Right cardiac atrium (tissue), 5 donors: ENCODE measurements around the gene MYO1C. TPM values are rescaled to one million over a fixed set of nuclear protein-coding genes. Genes with fewer than 3 reads are reported as not detected.
"Not testable (repeated sequence)": the region's sequence is repeated elsewhere in the genome, so short reads cannot be mapped to it uniquely, and the experiment has no call there.

Source experiments
- ATAC-seq, 2 donors: fragments of 200-7000 bp; cut with Tn5 transposase; one replicate each; pipeline versions ENCODE4 v1.8.0 to v1.9.1; 2020; ENCODE audit warnings: moderate library complexity in 2 of 2, mild to moderate bottlenecking in 1 of 2
- DNase-seq, 3 donors: peaks; one replicate each; pipeline ENCODE4 v3.0.0-alpha.2; 2020
- H3K27ac ChIP-seq: one replicate; pipeline ENCODE4 v1.5.1; 2013; ENCODE audit warnings: mild to moderate bottlenecking, low read length, control low read depth, moderate library complexity
- H3K27me3 ChIP-seq: one replicate; pipeline ENCODE4 v1.6.1; 2013; ENCODE audit not compliant: control insufficient read depth, insufficient read depth
- H3K4me1 ChIP-seq: one replicate; pipeline ENCODE4 v1.6.1; 2013; ENCODE audit warnings: low read length; ENCODE audit not compliant: control insufficient read depth, insufficient read depth
- H3K4me3 ChIP-seq: one replicate; pipeline ENCODE4 v1.5.1; 2013; ENCODE audit warnings: low read length, control low read depth
- H3K9me3 ChIP-seq: one replicate; pipeline ENCODE4 v1.6.1; 2013; ENCODE audit warnings: low read length; ENCODE audit not compliant: control insufficient read depth
- WGBS: extraction: QIAGEN DNeasy Blood & Tissue Kit; methylation state at CpG from one replicate; pipeline ENCODE4 v1.1.7; 2013; 5-methylcytosine and 5-hydroxymethylcytosine counted together
- intact Hi-C, 4 donors: fragments of 100-400 bp; cut with DNase I; formaldehyde crosslinking; loops; one replicate each; pipeline versions ENCODE4 v1.11.0 to v1.14.0; 2022 to 2023
- polyA plus RNA-seq: library from polyadenylated mRNA; stranded (reverse); fragments of 200-250 nt; gene quantifications from one replicate; pipeline ENCODE4 v1.2.3, GENCODE V29; 2013
- total RNA-seq, 4 donors: library from RNA; stranded (reverse); fragmentation: NEBNext Ultra II Directional; extraction: Animal tissue kit (Norgen Biotek cat#: 25700); gene quantifications; one replicate each; pipeline ENCODE4 v1.2.1, GENCODE V29; 2021
- donor health status: healthy with polysubstance abuse.
- donor health status: DM: no; HTN: yes; CAD: no.
- donor health status: DM: no; HTN: no; CAD: no.
- donor health status: DM: no; HTN: yes; CAD: no; lungs with severe emphysema.
- donor health status: DM: yes; HTN: yes; CAD: no.

MYO1C gene
- total and polyA plus RNA-seq, 5 donors, result 78.9 to 185 (median 175) TPM

DNA sequence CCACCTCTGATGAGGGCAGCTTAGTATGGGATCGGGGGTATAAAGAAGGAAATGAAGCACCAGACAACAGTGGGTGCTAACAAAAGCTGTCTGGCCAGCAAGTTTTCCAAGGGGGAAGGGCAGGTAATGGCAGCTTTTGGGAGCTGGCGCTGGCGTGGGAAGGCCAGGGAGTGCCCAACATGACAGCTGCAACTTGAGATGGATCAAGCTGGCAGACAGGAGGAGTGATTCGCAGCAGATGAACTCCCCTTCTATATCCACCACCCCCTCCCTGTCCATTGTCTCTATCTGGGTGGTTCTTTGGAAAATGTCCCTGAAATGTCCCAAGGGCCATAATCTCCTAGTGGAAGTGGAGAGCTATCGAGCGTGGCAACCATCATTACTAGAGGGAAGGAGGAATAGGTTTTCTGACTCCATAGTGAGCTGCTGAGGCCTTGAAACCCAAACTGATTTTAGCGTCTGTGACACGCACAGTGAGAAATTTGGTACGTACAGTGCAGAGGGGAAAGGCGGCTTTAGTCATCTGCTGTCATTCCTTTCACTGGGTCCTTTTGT lies 28.7 kb upstream of the MYO1C start:
- H3K9me3 ChIP-seq, result no peaks in the 10 kb centered on the region
- H3K27ac ChIP-seq, result no peak overlapping the region
- H3K27me3 ChIP-seq, result no peaks in the 10 kb centered on the region
- ATAC-seq, result no peak
- no peak for DNase-seq
- H3K4me1 ChIP-seq, result no peaks in the 10 kb centered on the region
- H3K4me3 ChIP-seq, result no peak overlapping the region
- intact Hi-C loops, result no loop called here
- 69% methylated on average over 10 of the region's 10 CpGs for WGBS

- WGBS, result 90% methylated on average over 7 of the region's 7 CpGs
- H3K27ac ChIP-seq, result no peak overlapping the region
- peaks cover 3% of the 10 kb centered on the region for H3K4me1 ChIP-seq
- DNase-seq (no peak), ATAC-seq (no peak)
- H3K27me3 ChIP-seq, result no peaks in the 10 kb centered on the region
- no peaks in the 10 kb centered on the region for H3K9me3 ChIP-seq
- no peak overlapping the region for H3K4me3 ChIP-seq
- intact Hi-C loops, result loop anchor here in 3 of 4 donors (5.0 to 10.0 kb wide), 5 partner anchors 67 to 245 kb away; partner anchors contain the start of genes TRARG1 (in 2 of the 3) and BHLHA9 (in 1 of the 3)
Observed at GRCh38 chr17:1519678-1520077, 27.2 kb upstream of the MYO1C start.

DNA sequence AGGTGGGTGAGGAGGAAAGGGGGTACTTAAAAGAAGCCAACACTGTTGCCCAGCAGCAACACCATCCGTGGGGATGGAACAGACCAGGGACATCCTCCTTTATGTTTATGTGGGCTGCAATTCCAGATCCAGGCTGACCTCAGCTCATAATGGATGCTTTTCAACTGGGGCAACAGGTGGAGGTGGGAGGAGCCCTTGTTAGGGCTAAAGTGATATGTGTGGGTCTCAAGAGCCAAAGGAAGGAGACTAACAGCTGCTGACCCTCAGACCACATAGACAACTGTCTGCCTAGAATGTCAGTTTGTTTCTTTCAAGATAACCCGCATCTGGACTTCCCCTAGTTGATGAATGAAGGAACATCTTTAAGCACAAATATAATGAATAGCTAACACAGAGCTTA lies 25.9 kb upstream of the MYO1C start:
- peaks cover 4% of the 10 kb centered on the region for H3K4me1 ChIP-seq
- H3K27me3 ChIP-seq, result no peaks in the 10 kb centered on the region
- DNase-seq (no peak), ATAC-seq (no peak)
- intact Hi-C loops, result loop anchor here in 3 of 4 donors (5.0 to 10.0 kb wide), 5 partner anchors 66 to 244 kb away; partner anchors contain the start of genes TRARG1 (in 2 of the 3) and BHLHA9 (in 1 of the 3)
- no peak overlapping the region for H3K27ac ChIP-seq
- no peaks in the 10 kb centered on the region for H3K9me3 ChIP-seq
- 74% methylated on average over 2 of the region's 2 CpGs for WGBS
- H3K4me3 ChIP-seq, result no peak overlapping the region

DNA sequence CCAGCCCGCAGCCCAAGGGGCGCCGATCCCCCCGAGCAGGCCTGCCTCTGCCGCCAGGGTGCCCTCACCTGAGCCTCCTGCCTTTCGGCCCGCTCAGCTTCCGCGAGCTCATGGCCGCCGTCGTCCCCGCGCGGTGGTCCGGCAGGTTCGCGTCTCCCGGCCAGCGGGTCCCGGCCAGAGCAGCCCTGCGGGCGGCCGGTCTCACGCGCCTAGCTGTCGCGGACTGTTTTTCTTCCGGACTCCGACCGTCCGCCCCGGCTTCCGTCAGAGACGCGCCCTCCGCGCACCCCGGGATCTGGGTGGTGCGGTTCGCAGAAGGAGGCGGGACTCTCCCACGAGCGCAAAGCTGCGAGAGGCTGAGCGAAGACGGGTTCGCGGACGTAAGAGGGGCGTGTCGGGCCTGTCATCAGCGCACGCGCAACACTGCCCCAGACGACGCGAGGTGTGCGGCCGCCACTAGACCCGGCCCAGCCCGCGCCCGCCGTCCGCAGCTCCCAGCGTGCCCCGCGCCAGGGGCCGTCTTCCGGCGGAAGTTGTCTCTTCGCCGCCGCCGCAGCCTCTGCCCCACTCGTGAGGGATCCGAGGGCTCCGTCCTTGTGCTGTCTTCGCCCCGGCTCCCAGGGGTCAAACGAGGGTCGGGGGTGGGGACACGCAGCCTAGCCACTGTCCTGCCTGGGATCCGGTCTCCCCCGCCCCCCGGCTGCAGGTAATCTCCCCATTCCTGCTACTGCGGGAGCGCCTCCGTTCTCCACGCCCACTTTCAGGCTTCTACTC lies 24.1 kb upstream of the MYO1C start, which contains the start of gene INPP5K:
Gene INPP5K (minus strand): TSS at position 225 of the 774 bp plus-strand sequence. CDS start 113 bp downstream, at position 112.
- no peaks in the 10 kb centered on the region for H3K9me3 ChIP-seq
- peaks cover 16% of the 10 kb centered on the region for H3K4me1 ChIP-seq
- ATAC-seq (peak; percentile 96 to 97), DNase-seq (peak; percentile 98 to 99 (median 99))
- H3K27ac ChIP-seq, result peak within 1 kb of the TSS; percentile 88
- intact Hi-C loops, result loop anchor here (2.0 to 10.0 kb wide), 6 partner anchors 62 to 242 kb away; partner anchors contain the start of genes TRARG1 (in 2 of the 4) and BHLHA9 (in 1 of the 4)
- peak within 1 kb of the TSS; percentile 74 for H3K4me3 ChIP-seq
- H3K27me3 ChIP-seq, result no peaks in the 10 kb centered on the region
- WGBS, result under 1% methylated on average over 91 of the region's 91 CpGs

- no peaks in the 10 kb centered on the region for H3K9me3 ChIP-seq
- intact Hi-C loops, result loop anchor here (2.0 to 10.0 kb wide), 7 partner anchors 61 to 241 kb away; partner anchors contain the start of genes TRARG1 (in 2 of the 4) and BHLHA9 (in 1 of the 4)
- peaks cover 23% of the 10 kb centered on the region for H3K4me1 ChIP-seq
- DNase-seq (peak in 1 of 3 donors; percentile 66), ATAC-seq (peak; percentile 25 to 57)
- H3K27me3 ChIP-seq, result no peaks in the 10 kb centered on the region
- H3K4me3 ChIP-seq, result peak overlapping the region; percentile 74
- WGBS, result under 1% methylated on average over 31 of the region's 31 CpGs
- H3K27ac ChIP-seq, result peak overlapping the region; percentile 87
Observed at GRCh38 chr17:1515640-1516387, 23.3 kb upstream of the MYO1C start.

- Histone ChIP-seq H3K27ac (peak overlapping the region; percentile 93), H3K4me1 (peaks cover 23% of the 10 kb centered on the region), H3K4me3 (no peak overlapping the region), H3K27me3 (no peaks in the 10 kb centered on the region), H3K9me3 (no peaks in the 10 kb centered on the region)
- DNase-seq, result no peak
- ATAC-seq, result no peak
- intact Hi-C loops, result loop anchor here in 2 of 4 donors (5.0 to 10.0 kb wide), 3 partner anchors 145 to 238 kb away; partner anchors contain the start of genes BHLHA9 (in 1 of the 2) and TRARG1 (in 1 of the 2)
- 72% methylated on average over 2 of the region's 2 CpGs for WGBS
Observed at GRCh38 chr17:1512351-1512750, 19.9 kb upstream of the MYO1C start.

DNA sequence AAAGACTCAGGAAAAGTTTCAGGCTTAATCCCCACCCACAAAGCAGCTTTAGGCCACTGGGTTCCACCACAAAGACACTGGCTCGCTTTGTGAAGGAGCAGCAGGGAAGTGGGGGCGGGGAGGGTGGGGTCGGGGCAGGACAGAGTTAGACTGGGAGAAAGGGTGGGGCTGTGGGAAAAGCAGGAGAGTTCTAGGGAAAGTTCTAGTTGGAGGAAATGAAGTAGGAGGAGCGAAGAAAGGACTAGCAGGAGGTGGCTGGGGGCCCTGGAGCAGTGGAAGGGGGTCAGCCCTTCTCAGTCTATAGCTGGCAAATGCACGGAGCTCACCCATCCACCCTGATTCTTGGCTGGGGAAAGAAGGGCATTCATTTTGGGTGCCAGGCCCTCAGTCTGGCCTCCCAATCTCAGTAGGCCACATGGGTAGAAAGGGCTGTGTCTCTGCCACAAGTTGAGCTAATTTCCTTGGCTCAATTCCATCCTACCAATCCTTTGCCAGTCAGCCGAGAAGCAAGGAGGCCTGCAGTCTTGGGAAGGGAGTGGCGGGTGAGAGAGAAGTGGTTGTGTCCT lies 19.4 kb upstream of the MYO1C start:
- peak in 2 of 3 donors; percentile 44 to 63 for DNase-seq
- no peak overlapping the region for H3K4me3 ChIP-seq
- no peaks in the 10 kb centered on the region for H3K9me3 ChIP-seq
- no peaks in the 10 kb centered on the region for H3K27me3 ChIP-seq
- peak overlapping the region; percentile 97 for H3K27ac ChIP-seq
- ATAC-seq, result peak; percentile 4 to 33
- intact Hi-C loops, result loop anchor here in 2 of 4 donors (5.0 to 10.0 kb wide), 3 partner anchors 145 to 237 kb away; partner anchors contain the start of genes BHLHA9 (in 1 of the 2) and TRARG1 (in 1 of the 2)
- peaks cover 26% of the 10 kb centered on the region for H3K4me1 ChIP-seq
- WGBS, result 28% methylated on average over 7 of the region's 7 CpGs

DNA sequence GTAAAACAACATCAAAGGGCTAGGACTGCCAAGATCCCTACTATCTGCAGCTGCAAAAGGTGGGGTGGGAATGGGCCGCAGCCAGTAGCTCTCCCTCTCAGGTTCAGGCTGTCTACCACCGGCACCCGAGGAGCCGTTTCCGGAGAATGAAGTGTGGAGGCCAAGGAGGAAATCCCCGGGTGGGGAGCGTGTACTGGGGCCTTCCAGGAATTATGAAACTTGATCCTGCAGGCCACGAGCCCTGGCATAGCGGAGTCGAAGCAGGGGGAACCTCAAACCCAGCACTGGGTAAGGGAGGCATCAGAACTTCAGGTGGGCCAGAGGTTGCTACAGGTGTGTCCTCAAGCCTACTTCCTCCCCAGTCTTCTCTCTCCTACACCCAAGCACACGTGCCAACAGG lies 18.8 kb upstream of the MYO1C start:
- DNase-seq (peak; percentile 71 to 88 (median 83)), ATAC-seq (peak; percentile 38 to 47)
- Histone ChIP-seq H3K27me3 (no peaks in the 10 kb centered on the region), H3K4me1 (peaks cover 26% of the 10 kb centered on the region), H3K27ac (peak overlapping the region; percentile 97), H3K9me3 (no peaks in the 10 kb centered on the region), H3K4me3 (no peak overlapping the region)
- WGBS, result 17% methylated on average over 11 of the region's 11 CpGs
- intact Hi-C loops, result loop anchor here in 2 of 4 donors (5.0 to 10.0 kb wide), 3 partner anchors 144 to 236 kb away; partner anchors contain the start of genes BHLHA9 (in 1 of the 2) and TRARG1 (in 1 of the 2)

DNA sequence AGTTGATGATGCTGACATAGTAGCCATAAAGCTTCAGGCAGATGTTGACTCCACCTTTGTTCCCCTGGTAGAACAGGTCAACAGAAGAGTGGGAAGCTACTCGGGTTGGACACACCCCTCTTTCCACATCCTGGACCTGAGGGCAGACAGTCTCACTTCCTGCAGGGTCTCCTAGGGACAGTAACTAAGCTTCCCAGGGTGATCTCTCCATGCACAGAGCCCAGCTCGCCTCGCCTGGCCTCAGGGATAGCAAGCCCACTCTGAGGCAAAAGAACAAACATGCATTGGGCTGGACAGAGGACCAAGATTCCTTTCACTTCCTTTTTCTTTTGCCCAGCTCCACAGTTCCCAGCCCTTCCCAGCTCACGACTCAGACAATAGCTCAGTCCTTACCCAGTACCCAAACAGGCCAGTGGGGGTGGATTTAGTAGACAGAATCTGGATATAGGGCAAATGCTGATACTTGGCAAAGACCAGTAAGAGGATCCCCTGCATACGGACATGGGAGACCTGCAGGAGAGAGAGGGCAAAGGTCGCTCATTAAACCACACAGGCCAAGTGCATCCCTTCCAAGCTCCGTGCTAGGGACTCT lies 16.9 kb upstream of the MYO1C start:
- Histone ChIP-seq H3K4me3 (no peak overlapping the region), H3K27me3 (no peaks in the 10 kb centered on the region), H3K4me1 (peaks cover 27% of the 10 kb centered on the region), H3K9me3 (no peaks in the 10 kb centered on the region), H3K27ac (no peak overlapping the region)
- no peak for ATAC-seq
- no peak for DNase-seq
- intact Hi-C loops, result no loop called here
- WGBS, result 66% methylated on average over 7 of the region's 7 CpGs

DNA sequence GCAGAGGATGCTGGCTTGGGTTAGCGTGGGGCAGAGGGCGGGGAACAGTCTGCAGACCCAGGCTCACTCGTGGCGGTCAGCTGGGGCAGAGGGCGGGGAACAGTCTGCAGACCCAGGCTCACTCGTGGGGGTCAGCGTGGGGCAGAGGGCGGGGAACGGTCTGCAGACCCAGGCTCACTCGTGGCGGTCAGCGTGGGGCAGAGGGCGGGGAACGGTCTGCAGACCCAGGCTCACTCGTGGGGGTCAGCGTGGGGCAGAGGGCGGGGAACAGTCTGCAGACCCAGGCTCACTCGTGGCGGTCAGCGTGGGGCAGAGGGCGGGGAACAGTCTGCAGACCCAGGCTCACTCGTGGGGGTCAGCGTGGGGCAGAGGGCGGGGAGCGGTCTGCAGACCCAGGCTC lies 16.2 kb upstream of the MYO1C start:
- H3K27ac ChIP-seq, ATAC-seq, H3K9me3 ChIP-seq, intact Hi-C loops, H3K27me3 ChIP-seq, H3K4me3 ChIP-seq, DNase-seq: not testable (repeated sequence)
- 92% methylated on average over 20 of the region's 25 CpGs for WGBS
- peaks cover 27% of the 10 kb centered on the region for H3K4me1 ChIP-seq
